ENCODE results near the gene MSN. TPM values are rescaled to one million over a fixed set of nuclear protein-coding genes. Genes with fewer than 3 reads are reported as not detected.

The MSN gene
- total RNA-seq, 1 experiment from 2014 or later: 91.2 TPM

- no peak for TF ChIP-seq CREM (CRISPR knock-in tag; IDR thresholded peaks at IDR 0.05)
- TF ChIP-seq AR (CRISPR knock-in tag; IDR thresholded peaks at IDR 0.05): no peak
- no peak for TF ChIP-seq TCF7 (CRISPR knock-in tag; IDR thresholded peaks at IDR 0.05; ENCODE audit: low read depth)
- no peak for TF ChIP-seq USF2 (CRISPR knock-in tag; IDR thresholded peaks at IDR 0.05)
- TF ChIP-seq, protein P1, sequence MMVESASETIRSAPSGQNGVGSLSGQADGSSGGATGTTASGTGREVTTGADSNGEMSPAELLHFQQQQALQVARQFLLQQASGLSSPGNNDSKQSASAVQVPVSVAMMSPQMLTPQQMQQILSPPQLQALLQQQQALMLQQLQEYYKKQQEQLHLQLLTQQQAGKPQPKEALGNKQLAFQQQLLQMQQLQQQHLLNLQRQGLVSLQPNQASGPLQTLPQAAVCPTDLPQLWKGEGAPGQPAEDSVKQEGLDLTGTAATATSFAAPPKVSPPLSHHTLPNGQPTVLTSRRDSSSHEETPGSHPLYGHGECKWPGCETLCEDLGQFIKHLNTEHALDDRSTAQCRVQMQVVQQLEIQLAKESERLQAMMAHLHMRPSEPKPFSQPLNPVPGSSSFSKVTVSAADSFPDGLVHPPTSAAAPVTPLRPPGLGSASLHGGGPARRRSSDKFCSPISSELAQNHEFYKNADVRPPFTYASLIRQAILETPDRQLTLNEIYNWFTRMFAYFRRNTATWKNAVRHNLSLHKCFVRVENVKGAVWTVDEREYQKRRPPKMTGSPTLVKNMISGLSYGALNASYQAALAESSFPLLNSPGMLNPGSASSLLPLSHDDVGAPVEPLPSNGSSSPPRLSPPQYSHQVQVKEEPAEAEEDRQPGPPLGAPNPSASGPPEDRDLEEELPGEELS (CRISPR knock-in tag; IDR thresholded peaks at IDR 0.05): no peak
- no peak for TF ChIP-seq ELF4 (CRISPR knock-in tag; IDR thresholded peaks at IDR 0.05; ENCODE audit: low read depth)
- no peak for TF ChIP-seq GTF2I (CRISPR knock-in tag; conservative IDR thresholded peaks at IDR 0.05)
- no peak for TF ChIP-seq ARID4B (CRISPR knock-in tag; IDR thresholded peaks at IDR 0.05; ENCODE audit: borderline replicate concordance)
- TF ChIP-seq, protein P2, sequence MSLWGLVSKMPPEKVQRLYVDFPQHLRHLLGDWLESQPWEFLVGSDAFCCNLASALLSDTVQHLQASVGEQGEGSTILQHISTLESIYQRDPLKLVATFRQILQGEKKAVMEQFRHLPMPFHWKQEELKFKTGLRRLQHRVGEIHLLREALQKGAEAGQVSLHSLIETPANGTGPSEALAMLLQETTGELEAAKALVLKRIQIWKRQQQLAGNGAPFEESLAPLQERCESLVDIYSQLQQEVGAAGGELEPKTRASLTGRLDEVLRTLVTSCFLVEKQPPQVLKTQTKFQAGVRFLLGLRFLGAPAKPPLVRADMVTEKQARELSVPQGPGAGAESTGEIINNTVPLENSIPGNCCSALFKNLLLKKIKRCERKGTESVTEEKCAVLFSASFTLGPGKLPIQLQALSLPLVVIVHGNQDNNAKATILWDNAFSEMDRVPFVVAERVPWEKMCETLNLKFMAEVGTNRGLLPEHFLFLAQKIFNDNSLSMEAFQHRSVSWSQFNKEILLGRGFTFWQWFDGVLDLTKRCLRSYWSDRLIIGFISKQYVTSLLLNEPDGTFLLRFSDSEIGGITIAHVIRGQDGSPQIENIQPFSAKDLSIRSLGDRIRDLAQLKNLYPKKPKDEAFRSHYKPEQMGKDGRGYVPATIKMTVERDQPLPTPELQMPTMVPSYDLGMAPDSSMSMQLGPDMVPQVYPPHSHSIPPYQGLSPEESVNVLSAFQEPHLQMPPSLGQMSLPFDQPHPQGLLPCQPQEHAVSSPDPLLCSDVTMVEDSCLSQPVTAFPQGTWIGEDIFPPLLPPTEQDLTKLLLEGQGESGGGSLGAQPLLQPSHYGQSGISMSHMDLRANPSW (CRISPR knock-in tag; conservative IDR thresholded peaks at IDR 0.05; ENCODE audit: low read depth): no peak
- TF ChIP-seq IRF2 (CRISPR knock-in tag; IDR thresholded peaks at IDR 0.05; ENCODE audit: borderline replicate concordance, low read depth): no peak
These were observed 77.5 kb downstream of the MSN start (continued) for GRCh38 chrX:65744965-65745364.

DNA sequence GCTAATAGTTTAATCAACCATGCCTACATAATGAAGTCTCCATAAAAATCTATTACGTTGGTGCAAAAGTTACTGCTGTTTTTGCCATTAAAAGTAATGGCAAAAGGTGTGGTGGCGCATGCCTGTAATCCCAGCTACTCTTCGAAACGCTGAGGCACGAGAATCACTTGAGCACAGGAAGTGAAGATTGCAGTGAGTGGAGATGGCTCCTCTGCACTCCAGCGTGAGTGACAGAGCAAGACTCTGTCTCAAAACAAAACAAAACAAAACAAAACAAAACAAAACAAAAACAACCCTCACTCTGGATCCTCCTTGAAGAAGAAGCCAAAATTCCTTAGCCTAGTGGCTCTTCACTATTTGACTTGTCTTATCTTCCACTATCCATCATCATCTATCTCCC, 78.0 kb downstream of the MSN start:
- ATAC-seq (no peak), DNase-seq (ENCODE audit: low spot score) (no peak)
- Mint-ChIP-seq H3K27me3 (ENCODE audit: low read depth) (no peaks in the 10 kb centered on the region), H3K27ac (no peak overlapping the region), H3K36me3 (no peaks in the 10 kb centered on the region; the same call in 1 of the 2 replicates), H3K9me3 (no peaks in the 10 kb centered on the region), H3K4me1 (peaks cover 15% of the 10 kb centered on the region), H3K4me3 (no peak overlapping the region)
- ChIA-PET CTCF (interaction anchor here (1.1 to 1.8 kb wide), 6 partner anchors 19 to 272 kb away, joined by 3 to 5 read pairs (median 4); no protein-coding TSS in a partner anchor), POLR2A (no interaction called here)
- no peak for TF ChIP-seq ZNF532 (CRISPR knock-in tag; IDR thresholded peaks at IDR 0.05; ENCODE audit: borderline replicate concordance)
- TF ChIP-seq NR3C1 (CRISPR knock-in tag; conservative IDR thresholded peaks at IDR 0.05; ENCODE audit: low read depth): no peak
- TF ChIP-seq USF2 (CRISPR knock-in tag; IDR thresholded peaks at IDR 0.05): no peak
- no peak for TF ChIP-seq ZSCAN18 (CRISPR knock-in tag; IDR thresholded peaks at IDR 0.05)

Measured in WTC11 (cell line).